D721Med (cell line): ENCODE results near the gene RFX5.
A peak's percentile ranks its signal among the peaks of the same experiment; 100 is the strongest.

ENCODE experiments used
- DNase-seq: peaks from one replicate; pipeline ENCODE4 v3.0.0; 2011; ENCODE audit warnings: low spot score; ENCODE audit not compliant: insufficient read length
- FAIRE-seq: peaks from 2 replicates; lab custom pipeline; 2011; peaks lifted over from hg19 to GRCh38; lab: Jason Lieb, UNC
- CTCF ChIP-seq: IDR thresholded peaks from 2 replicates; pipeline ENCODE4 v1.5.1; 2012; ENCODE audit warnings: mild to moderate bottlenecking, control low read depth; ENCODE audit not compliant: insufficient read depth; ENCODE audit errors: missing control alignments

The RFX5 gene

GRCh38 chr1:151342569-151342968 is 4.5 kb downstream of the RFX5 start:
- DNase-seq (no peak), FAIRE-seq (no peak)
- no peak for TF ChIP-seq CTCF

GRCh38 chr1:151342021-151342420 is 5.0 kb downstream of the RFX5 start:
- no peak for DNase-seq
- no peak for TF ChIP-seq CTCF
- no peak for FAIRE-seq

GRCh38 chr1:151340870-151341754 is 5.9 kb downstream of the RFX5 start:
- FAIRE-seq (peak; percentile 89), DNase-seq (no peak)
- peak; percentile 96 for TF ChIP-seq CTCF

GRCh38 chr1:151336556-151336955 is 10.5 kb downstream of the RFX5 start:
- DNase-seq (no peak), FAIRE-seq (no peak)
- TF ChIP-seq CTCF, result no peak

GRCh38 chr1:151334822-151335221 is 12.2 kb downstream of the RFX5 start:
- FAIRE-seq (no peak), DNase-seq (no peak)
- no peak for TF ChIP-seq CTCF

- DNase-seq (no peak), FAIRE-seq (no peak)
- TF ChIP-seq CTCF, result no peak
These were observed 19.0 kb downstream of the RFX5 start for GRCh38 chr1:151327903-151328674.
